Activated CD4-positive, CD25-positive, alpha-beta regulatory T cell treated with anti-CD3 and anti-CD28 coated beads, Interleukin-2, amount 50 U/mL, for 24 hours (primary cell): ENCODE data around the gene CRK.
A peak's percentile ranks its signal among the peaks of the same experiment; 100 is the strongest.
"Not testable (repeated sequence)": the region's sequence is repeated elsewhere in the genome, so short reads cannot be mapped to it uniquely, and the experiment has no call there.

ENCODE experiments used
- ATAC-seq, 2 donors: fragments of 150-1000 bp; cut with Tn5 transposase; one replicate each; pipeline ENCODE4 v1.10.0; 2021; ENCODE audit warnings: mild to moderate bottlenecking in 1 of 2, moderate library complexity in 1 of 2

Gene CRK

DNA sequence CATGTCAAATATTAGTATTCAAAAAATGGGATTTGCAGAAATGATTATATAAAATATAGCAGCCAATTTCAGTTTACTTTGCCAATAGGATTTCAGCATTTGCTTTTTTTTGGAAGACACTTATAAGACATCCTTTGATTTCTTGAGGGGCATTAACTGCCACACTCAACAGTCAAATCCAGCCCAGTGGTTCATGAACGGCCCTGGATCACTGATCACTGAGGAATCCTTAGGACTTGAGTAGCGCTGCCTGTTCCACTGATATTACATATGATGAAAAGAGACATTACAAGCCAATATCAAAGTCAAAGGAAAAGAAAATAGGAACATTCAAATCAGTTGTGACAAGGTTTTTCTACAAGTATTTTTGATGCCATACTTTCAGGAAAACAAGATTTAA, 35.1 kb downstream of the CRK start:
- no peak for ATAC-seq

DNA sequence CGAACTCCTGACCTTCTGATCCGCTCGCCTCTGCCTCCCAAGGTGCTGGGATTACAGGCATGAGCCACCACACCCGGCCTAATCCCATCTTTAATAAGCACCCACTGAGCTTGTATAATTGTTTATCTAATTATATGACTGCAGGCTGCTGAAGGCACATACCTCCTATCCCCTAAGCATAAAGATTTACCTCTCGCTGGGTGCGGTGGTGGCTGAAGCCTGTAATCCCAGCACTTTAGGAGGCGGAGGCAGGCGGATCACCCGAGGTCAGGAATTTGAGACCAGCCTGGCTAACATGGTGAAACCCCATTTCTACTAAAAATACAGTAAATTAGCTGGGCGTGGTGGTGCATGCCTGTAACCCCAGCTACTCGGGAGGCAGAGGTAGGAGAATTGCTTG, 35.9 kb downstream of the CRK start:
- ATAC-seq, result no peak

DNA sequence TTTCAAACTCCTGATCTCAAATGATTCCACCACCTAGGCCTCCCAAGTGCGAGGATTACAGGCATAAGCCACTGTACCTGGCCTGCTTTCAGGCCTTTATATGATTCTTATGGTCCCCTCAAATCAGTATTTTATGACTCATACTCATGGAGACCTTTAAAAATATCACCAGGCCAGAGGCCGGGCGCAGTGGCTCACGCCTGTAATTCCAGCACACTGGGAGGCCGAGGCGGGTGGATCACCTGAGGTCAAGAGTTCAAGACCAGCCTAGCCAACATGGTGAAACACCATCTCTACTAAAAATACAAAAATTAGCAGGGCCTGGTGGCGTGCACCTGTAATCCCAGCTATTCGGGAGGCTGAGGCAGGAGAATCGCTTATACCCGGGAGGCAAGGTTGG, 37.6 kb downstream of the CRK start:
- ATAC-seq, result not testable (repeated sequence)

DNA sequence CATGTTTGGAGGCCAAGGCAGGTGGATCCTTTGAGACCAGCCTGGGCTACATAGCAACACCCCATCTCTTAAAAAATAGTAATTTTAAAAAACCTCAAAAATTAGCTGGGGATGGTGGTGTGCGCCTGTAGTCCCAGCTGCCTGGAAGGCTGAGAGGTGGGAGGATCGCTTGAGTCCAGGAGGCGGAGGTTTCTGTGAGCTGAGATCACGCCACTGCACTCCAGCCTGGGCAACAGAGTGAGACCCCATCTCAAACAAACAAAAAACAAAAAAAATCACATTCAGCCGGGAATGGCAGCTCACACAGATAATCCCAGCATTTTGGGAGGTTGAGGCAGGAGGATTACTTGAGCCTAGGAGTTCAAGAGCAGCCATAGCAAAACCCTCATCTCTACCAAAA, 39.6 kb downstream of the CRK start:
- no peak for ATAC-seq

DNA sequence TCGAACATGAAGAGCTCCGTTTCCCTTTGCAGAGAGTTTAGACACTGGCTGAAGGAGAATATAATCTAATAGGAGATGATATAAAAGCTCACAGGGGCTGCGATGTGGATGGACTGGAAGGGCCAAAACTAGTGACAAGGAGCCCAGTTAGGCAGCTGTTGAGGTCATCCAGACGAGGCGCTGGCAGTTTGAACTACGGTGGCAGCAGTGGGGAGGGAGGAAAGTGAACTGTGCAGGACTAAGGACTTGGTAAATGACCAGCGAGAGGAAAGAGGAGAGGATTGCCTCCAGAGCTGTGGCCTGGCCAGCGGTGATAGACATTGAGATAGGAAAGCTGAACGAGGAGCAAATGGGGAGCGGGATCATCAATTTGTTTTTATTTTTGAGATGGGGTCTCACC, 41.4 kb downstream of the CRK start:
- no peak for ATAC-seq

DNA sequence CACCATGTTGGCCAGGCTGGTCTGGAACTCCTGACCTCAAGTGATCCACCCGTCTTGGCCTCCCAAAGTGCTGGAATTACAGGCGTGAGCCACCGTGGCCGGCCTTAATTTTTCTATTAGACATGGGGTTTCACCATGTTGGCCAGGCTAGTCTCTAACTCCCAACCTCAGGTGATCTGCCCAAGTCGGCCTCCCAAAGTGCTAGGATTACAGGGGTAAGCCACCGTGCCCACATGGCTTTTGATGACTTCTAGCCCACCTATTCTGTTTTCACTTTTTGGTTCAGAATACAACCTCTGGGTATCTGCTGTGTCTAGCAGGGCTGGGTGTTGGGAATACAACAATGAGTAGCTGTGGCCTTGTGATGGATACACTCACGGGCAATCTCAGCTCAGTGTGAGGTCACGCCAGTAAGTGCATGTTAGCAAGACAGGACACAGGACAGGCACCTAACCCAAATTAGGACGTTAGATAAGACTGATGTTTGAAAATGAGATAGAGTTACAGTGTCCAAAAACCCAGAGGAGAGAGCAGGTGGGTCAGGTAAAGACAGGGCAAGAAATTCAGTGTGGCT, 41.9 kb downstream of the CRK start:
- ATAC-seq, result no peak

DNA sequence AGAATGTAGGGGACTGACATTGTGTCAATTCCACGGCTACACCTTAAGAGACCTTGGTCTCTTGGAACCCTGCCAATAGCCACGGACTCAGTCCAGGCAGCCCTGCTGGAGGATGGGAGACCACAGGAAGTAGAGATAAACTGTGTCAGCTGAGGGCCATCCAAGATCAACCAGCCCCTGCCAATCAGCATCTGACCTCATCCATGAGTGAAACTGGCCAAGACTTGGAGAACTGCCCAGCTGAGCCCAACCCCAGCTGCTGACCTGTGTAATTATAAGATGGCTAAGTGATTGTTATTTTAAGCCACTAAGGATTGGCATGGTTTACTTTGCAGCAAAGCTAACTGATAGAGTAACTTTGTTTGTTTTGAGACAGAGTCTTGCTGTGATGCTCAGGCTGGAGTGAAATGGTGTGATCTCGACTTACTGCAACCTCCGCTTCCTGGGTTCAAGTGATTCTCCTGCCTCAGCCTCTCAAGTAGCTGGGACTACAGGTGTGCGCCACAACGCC, 42.7 kb downstream of the CRK start:
- no peak for ATAC-seq

DNA sequence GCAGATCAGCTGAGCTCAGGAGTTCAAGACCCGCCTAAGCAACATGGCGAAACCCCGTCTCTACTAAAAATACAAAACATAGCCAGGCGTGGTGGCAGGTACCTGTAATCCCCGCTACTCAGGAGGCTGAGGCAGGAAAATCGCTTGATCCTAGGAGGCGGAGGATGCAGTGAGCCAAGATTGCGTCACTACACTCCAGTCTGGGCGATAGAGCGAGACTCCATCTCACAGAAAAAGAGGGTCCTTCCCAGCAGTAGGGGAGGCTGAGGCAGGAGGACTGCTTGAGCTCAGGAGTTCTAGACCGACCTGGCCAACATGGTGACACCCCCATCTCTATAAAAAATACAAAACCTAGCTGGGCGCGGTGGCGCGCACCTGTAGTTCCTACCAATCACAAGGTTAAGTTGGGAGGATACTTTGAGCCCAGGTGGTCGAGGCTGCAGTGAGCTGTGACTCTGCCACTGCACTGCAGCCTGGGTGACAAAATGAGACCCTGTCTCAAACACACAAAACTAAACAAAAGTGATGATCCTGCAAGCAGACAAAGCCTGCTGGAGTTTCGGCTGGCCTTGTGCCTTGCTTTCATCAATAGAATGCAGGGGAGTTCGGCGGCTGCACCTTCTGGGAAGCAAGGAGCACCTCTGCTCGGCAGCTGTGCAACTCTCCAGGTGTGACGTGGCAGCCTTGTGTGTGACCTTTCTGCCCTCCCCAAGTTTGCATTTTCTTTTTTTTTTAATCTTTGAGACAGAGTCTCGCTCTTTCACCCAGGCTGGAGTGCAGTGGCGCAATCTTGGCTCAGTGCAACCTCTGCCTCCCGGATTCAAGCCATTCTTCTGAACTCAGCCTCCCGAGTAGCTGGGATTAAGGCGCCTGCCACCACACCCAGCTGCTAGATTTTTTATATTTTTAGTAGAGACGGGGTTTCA, 43.6 kb downstream of the CRK start:
- no peak for ATAC-seq

DNA sequence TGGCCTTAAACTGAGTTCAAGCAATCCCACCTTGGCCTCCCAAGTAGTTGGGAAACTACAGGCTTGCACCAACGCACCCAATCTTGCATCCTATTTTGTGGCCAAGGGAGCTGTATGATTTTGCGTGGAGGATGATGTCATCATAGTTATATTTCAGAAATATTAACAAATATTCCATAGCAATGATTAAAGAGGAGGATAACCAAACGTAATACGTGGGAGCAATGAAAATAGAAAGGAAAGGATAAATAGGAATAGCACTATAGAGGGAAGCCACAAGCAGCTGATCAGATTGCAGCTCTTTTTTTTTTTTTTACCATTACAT, 53.8 kb downstream of the CRK start:
- ATAC-seq, result no peak

DNA sequence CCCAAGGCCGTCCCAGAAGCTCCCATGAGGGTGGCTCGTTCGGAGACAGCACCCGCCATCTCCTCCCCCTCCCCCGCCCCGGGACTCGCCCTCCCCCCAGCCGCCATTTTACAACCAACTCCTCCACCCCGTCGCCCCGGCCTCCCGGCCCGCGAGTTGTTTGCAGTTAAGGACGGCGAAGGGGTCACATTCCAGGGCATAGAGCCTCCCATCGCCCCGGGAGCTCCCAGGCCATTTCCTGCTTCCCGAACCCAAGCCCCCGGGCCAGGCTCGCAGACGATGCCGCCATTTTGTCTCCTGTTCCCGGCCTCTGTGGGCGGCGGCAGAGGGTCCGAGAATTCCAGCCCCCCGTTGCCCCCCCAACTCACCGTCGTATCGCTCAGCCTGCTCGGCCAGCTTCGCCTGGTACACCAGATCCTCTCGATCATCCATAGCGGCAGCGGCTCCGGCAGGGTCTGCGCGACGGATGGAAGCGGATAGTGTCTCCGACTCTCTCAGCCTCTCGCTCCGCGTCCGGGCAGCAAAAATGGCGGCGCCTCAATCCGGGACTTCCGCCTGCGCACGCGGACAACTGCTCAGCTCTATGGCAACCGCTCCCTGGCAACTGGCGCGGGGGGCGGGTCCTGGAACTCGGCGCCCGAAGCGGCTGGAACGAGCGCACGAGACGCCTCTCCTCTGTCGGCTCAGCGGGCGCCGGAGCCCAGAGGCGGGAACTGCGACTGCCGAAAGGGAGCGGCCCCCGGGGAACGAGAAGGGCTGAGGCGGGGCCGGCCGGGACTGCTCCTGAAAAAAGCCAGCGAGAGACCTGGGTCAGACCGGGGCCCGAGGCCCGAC, 56.1 kb downstream of the CRK start, which contains the start of gene YWHAE:
Gene YWHAE, minus strand, starts transcription at position 544 of the 834 bp plus-strand sequence. Its CDS starts 112 bp downstream, at position 432.
- ATAC-seq, result peak; percentile 91 to 92

DNA sequence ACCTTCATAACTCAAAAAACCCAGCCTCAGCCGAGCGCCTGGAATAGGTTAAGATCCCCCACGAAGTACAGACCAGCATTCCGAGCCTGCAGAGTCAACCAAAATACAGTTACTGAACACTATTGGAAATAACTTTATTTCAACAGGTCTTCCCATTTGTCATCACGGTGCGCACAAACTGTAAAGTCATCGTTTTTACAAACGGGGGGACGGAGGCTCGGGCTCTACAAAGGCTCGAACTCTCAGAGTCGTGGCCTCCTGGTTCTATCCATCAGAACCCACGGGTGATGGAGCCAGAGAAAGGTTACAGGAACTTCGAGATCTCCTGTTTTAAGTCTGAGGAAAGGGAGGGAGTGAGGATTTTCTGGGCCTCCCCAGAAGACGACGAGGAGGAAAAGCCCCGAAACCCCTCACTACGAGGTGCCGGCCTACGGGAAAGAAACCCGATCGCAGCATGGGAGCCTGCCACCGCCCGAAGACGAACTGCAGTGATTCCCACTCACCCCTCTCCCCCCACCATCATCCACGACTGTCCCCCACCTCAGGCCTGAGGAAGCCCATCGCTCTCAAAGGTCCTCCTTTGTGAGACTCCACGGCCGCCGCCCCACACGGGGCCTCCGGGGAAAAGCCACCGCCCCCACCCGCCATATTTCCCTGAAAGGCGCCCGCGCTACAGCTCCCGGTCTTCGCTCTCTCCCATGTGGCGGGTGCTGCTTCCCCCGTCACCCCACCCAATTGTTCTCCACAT, 56.9 kb downstream of the CRK start:
- peak; percentile 8 to 19 for ATAC-seq

DNA sequence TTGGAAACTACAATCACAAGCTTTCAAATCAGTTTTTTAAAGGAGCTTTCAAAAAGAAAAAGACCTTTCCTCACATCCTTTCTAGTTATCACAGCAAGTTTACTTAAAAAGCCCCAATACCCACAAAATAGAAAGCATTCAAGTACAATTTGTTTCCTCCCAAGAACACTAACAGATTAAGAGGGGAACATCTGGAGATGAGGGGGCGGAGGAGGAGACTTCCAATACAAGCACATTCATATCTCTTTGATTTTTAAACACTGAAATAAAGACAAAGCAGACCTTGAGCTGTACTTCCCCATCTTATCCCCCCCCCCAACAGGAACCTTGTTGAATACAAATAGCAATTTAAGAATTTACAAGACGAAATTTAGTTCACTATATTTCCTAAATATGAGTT, 58.0 kb downstream of the CRK start:
- no peak for ATAC-seq

DNA sequence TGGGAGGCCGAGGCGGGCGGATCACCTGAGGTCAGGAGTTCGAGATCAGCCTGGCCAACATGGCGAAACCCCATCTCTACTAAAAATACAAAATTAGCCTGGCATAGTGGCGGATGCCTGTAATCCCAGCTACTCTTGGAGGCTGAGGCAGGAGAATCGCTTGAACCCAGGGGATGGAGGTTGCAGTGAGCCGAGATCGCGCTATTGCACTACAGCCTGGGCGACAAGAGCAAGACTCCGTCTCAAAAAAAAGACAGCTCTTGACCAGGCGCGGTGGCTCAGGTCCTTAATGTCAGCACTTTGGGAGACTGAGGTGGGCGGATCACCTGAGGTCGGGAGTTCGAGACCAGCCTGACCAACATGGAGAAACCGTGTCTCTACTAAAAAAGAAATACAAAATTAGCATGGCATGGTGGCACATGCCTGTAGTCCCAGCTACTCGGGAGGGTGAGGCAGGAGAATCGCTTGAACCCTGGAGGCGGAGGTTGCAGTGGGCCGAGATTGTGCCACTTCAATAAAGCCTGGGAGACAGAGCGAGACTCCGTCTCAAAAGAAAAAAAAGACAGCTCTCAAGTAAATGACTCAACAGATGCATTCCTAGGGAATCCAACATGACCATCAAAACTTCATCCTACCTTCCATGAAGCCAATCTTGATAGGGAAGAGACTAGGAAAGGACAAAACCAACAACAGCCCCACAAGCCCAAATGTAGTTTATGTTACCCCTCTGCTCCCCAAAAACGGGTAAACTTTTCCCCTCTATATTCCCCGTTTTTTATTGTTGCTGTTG, 60.0 kb downstream of the CRK start:
- ATAC-seq, result not testable (repeated sequence)

DNA sequence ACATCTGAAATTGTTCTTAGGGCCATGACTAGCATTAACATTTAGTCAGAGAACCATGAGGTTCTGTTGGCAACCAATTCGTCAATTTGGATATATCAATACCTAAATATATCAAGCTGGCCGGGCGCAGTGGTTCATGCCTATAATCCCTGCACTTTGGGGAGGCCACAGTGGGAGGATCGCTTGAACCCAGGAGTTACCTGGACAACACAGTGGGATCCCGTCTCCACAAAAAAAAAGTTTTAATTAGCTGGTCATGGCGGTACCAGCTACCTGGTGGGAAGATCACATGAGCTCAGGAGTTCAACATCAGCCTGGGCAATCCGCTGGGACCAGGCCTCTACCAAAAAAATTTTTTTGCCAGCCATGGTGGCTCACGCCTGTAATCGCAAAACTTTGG, 64.5 kb downstream of the CRK start:
- ATAC-seq, result no peak

DNA sequence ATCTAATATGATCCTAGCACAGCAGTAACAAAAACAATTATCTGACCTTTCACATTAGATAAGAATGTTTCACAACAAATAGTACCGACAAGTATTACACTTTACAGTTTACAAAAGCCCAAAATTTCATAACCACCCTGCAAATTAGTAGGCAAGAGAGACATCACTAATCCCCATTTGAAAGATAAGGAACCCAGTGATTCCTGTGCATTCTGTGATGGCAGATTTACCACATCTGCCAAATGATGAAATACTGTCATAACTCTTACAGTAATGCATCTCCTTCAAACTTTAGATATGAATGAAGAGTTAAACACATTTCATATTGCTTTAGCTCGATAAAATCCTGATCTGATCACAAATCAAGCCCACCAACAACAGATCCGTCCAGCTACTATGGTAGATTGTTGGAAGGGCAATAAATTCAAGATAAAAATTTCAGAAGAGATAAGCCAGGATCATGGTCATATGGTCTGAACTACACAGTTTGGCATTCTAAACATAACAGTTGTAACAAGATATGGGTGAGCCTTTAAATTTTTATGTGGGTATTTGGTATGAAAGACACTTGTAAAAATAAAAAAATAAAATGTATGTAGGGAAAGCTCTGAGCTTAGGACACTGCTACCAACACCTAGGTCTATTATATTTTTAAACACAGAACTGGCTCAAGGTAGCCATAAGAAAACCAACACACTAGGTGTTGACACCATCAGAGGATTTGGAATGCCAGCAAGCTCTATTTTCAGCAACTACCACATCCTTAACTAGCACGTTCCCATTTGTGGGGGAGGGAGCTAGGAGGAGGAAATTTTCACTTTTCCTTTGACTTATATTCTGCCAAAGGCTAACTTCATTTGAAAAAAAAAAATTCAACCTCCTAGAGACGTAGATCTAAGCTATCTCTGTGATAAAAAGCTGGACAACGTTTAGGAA, 65.3 kb downstream of the CRK start:
- no peak for ATAC-seq

DNA sequence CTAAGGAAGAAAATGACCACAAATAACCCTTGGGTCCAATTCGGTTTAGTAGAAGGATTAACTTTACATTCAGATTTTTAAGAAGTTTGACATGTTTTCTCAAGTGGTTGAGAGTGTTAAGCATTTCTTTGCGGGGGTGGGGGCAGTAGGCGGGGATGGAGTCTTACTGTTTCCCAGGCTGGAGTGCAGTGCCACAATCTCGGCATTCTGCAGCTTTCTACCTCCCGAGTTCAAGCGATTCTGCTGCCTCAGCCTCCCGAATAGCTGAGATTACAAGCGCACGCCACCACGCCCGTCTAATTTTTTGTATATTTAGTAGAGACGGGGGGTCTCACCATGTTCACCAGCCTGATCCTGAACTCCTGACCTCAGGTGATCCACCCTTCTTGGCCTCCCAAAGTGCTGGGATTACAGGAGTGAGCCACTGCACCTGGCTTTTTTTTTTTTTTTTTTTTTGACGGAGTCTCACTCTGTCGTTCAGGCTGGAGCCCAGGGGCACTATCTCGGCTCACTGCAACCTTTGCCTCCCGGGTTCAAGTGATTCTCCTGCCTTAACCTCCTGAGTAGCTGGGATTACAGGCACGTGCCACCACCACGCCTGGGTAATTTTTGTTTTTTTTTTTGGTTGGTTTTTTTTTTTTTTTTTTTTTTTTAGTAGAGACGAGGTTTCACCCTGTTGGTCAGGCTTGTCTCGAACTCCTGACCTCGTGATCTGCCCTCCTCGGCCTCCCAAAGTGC, 68.4 kb downstream of the CRK start:
- ATAC-seq, result not testable (repeated sequence)

DNA sequence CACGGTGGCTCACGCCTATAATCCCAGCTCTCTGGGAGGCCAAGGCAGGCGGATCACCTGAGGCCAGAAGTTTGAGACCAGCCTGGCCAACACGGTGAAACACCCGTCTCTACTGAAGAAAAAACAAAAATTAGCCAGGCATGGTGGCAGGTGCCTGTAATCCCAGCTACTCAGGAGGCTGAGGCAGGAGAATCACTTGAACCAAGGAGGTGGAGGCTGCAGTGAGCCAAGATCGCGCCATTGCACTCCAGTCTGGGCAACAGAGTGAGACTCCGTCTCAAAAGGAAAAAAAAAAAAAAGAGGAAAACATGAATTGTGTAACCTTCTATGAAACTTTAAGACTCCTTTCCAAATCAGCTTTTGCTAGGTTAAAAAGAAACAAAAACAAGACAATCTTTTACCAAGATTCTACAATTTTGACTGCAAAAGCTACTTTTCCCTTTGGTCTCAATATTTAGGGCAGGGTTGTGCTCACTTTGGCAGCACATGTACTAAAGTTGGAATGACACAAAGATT, 69.3 kb downstream of the CRK start:
- ATAC-seq, result not testable (repeated sequence)

DNA sequence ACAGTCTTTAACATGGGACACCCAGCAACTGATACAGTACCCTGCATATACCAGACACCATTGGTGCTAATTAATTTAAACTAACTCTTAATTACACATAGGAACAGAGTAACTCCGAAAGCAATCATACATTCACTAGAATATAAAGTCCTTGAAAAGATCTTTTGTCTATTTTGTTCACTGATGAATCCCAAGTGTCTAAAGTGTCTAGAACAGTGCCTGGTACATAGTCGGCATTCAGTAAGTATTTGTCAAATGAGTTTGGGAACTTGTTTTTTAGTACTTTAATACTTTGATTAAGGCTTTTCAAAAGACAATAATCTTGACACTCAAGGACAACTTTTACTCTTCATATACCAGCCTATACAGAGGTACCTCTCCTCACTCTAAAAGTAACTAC, 69.8 kb downstream of the CRK start:
- no peak for ATAC-seq

DNA sequence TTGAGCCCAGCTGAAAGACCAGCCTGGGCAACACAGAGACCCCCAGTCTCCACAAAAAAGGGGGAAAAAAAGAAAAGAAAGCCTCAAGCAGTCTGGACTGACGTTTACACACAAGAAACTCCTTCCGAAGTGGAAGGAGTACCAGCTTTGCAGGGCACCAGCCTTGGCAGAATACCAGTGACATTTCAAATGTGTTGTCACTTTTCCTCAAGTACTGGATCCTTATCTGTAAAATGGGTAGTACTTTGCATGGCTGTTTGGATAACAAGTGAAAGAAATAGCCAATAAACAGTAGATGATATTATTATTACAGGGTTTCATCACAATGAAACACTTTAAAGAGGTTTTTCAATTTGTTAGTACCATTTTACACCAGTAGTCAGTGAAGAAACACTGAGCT, 70.2 kb downstream of the CRK start:
- no peak for ATAC-seq
